Right ventricle myocardium superior (tissue), 1 donor: ENCODE data around the gene COG6. TPM values are rescaled to one million over a fixed set of nuclear protein-coding genes. Genes with fewer than 3 reads are reported as not detected.

Experiments
- ATAC-seq: fragments of 200-7000 bp; cut with Tn5 transposase; one replicate; pipeline ENCODE4 v1.9.1; 2020; ENCODE audit warnings: mild to moderate bottlenecking; ENCODE audit not compliant: poor library complexity
- DNase-seq: peaks from one replicate; pipeline ENCODE4 v3.0.0-alpha.2; 2020
- intact Hi-C: fragments of 100-400 bp; cut with DNase I; formaldehyde crosslinking; loops from one replicate; pipeline ENCODE4 v1.11.2; 2022
- total RNA-seq: library from RNA; stranded (reverse); fragmentation: NEBNext Ultra II Directional; extraction: Animal tissue kit (Norgen Biotek cat#: 25700); gene quantifications from one replicate; pipeline ENCODE4 v1.2.1, GENCODE V29; 2021
- donor health status: DM: no; HTN: yes; CAD: no; lungs with severe emphysema.

COG6 gene
- total RNA-seq, 1 donor from 2014 or later = 21.9 TPM

- intact Hi-C loops = no loop called here
- DNase-seq (no peak), ATAC-seq (no peak)
Measured at GRCh38 chr13:39672378-39673132, 17.1 kb downstream of the COG6 start.

GRCh38 chr13:39675904-39676303, 20.4 kb downstream of the COG6 start:
- ATAC-seq (no peak), DNase-seq (no peak)
- intact Hi-C loops = no loop called here

GRCh38 chr13:39676315-39676876, 20.9 kb downstream of the COG6 start:
- ATAC-seq (peak; percentile 61), DNase-seq (no peak)
- intact Hi-C loops = no loop called here

- intact Hi-C loops = no loop called here
- ATAC-seq = no peak
- DNase-seq = no peak
Measured at GRCh38 chr13:39682310-39682709, 26.8 kb downstream of the COG6 start.

GRCh38 chr13:39682788-39683187, 27.3 kb downstream of the COG6 start:
- DNase-seq (no peak), ATAC-seq (no peak)
- intact Hi-C loops = no loop called here

- intact Hi-C loops = no loop called here
- ATAC-seq (peak; percentile 60), DNase-seq (no peak)
Measured at GRCh38 chr13:39684531-39685137, 29.2 kb downstream of the COG6 start.

- no peak for DNase-seq
- intact Hi-C loops = no loop called here
- ATAC-seq = no peak
Measured at GRCh38 chr13:39685652-39686051, 30.2 kb downstream of the COG6 start.

- DNase-seq (no peak), ATAC-seq (no peak)
- intact Hi-C loops = no loop called here
Measured at GRCh38 chr13:39688278-39688677, 32.8 kb downstream of the COG6 start.

- ATAC-seq = no peak
- intact Hi-C loops = no loop called here
Measured at GRCh38 chr13:39688699-39689405, 33.4 kb downstream of the COG6 start.

GRCh38 chr13:39692660-39693438, 37.4 kb downstream of the COG6 start:
- DNase-seq = no peak
- intact Hi-C loops = loop anchor here (10.0 kb wide), 1 partner anchor 992 kb away; no protein-coding TSS in a partner anchor
- ATAC-seq = no peak

More at GRCh38 chr13:39688699-39689405, 33.4 kb downstream of the COG6 start:
- no peak for DNase-seq

GRCh38 chr13:39699274-39699673, 43.8 kb downstream of the COG6 start:
- no peak for ATAC-seq
- intact Hi-C loops = loop anchor here (10.0 kb wide), 1 partner anchor 986 kb away; no protein-coding TSS in a partner anchor
- no peak for DNase-seq

GRCh38 chr13:39712626-39713025, 57.2 kb downstream of the COG6 start:
- intact Hi-C loops = no loop called here
- ATAC-seq (no peak), DNase-seq (no peak)

GRCh38 chr13:39729156-39729555, 73.7 kb downstream of the COG6 start:
- intact Hi-C loops = no loop called here
- no peak for ATAC-seq
- no peak for DNase-seq

GRCh38 chr13:39734952-39735351, 79.5 kb downstream of the COG6 start:
- ATAC-seq (no peak), DNase-seq (no peak)
- intact Hi-C loops = no loop called here

GRCh38 chr13:39737047-39737446, 81.6 kb downstream of the COG6 start:
- intact Hi-C loops = no loop called here
- DNase-seq (no peak), ATAC-seq (no peak)

- intact Hi-C loops = no loop called here
- ATAC-seq (no peak), DNase-seq (no peak)
Measured at GRCh38 chr13:39740761-39741160, 85.3 kb downstream of the COG6 start.

GRCh38 chr13:39748961-39749360, 93.5 kb downstream of the COG6 start:
- intact Hi-C loops = no loop called here
- no peak for ATAC-seq
- no peak for DNase-seq

- no peak for DNase-seq
- ATAC-seq = no peak
- intact Hi-C loops = no loop called here
Measured at GRCh38 chr13:39749528-39749927, 94.1 kb downstream of the COG6 start.

- no peak for DNase-seq
- intact Hi-C loops = no loop called here
- ATAC-seq = no peak
Measured at GRCh38 chr13:39751805-39752204, 96.3 kb downstream of the COG6 start.
